ENCODE data around the gene PDGFC.

Gene PDGFC

GRCh38 chr4:156946516-156947424 is 24.8 kb downstream of the PDGFC start:
- TF ChIP-seq CTCF (IDR thresholded peaks at IDR 0.05): no peak
- no peak for DNase-seq (ENCODE audit: low spot score)
- Histone ChIP-seq H3K27ac (peak overlapping the region; percentile 73 to 89), H3K4me3 (peak overlapping the region; percentile 31)

DNA sequence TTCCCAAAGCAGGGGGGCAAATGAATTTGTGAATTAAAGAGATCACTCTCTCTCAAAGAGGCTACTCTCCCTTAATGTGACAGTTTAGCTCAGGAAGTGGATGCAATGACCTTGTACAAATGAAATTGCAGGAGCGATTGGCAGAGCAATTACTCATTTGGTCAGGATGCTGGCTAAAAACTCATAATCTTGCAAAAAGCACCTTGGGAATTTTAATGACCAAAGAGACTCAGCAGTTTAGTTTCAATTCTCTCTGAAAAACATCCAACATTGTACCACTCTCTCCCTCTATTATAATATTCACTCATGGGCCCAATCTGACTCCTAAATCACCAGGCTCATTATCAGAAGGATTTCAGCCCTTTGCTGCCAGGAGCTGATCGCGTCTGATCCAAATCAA is 26.1 kb downstream of the PDGFC start:
- Histone ChIP-seq H3K4me3 (peak overlapping the region; percentile 30), H3K27ac (peak overlapping the region; percentile 73 to 89)
- TF ChIP-seq CTCF (IDR thresholded peaks at IDR 0.05): no peak
- DNase-seq (ENCODE audit: low spot score): no peak

GRCh38 chr4:156942991-156943390 is 28.6 kb downstream of the PDGFC start:
- DNase-seq (ENCODE audit: low spot score): no peak
- Histone ChIP-seq H3K27ac (peak overlapping the region; percentile 77 to 81), H3K4me3 (no peak overlapping the region)
- no peak for TF ChIP-seq CTCF (IDR thresholded peaks at IDR 0.05)

DNA sequence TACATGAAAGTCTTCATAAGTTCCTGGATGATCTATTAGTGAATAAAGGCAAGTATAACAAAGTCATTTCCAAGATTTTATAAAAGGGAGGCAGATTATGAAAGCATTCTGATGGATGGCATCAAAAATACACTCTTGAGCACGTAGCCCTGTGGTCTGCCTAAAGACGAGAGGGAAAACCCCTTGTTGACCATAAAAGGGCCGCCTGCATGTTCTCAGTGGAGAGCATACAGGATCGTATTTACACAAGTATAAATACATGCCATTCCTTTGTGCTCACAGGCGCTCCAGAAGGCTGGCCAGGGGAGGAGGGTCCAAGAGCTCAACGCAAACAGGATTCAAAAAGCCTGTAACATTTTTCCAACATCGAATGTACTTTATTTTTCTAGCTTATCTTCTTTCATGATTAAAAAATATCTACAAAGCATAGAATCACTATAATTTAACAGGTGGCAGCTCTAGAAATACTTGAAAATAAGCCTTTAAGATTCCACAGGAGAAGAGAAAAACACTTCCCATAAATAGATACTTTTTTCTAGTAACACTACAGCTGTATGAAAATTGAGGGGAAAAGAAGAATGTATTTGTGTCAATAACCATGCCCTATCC is 29.6 kb downstream of the PDGFC start:
- DNase-seq (ENCODE audit: low spot score): peak; percentile 81
- Histone ChIP-seq H3K4me3 (peak overlapping the region; percentile 27), H3K27ac (peak overlapping the region; percentile 70 to 77)
- TF ChIP-seq CTCF (IDR thresholded peaks at IDR 0.05): no peak

GRCh38 chr4:156939801-156940200 is 31.8 kb downstream of the PDGFC start:
- Histone ChIP-seq H3K27ac (peak overlapping the region in 1 of 2 donors; percentile 0), H3K4me3 (no peak overlapping the region)
- no peak for TF ChIP-seq CTCF (IDR thresholded peaks at IDR 0.05)
- no peak for DNase-seq (ENCODE audit: low spot score)

- DNase-seq (ENCODE audit: low spot score): no peak
- peak overlapping the region in 1 of 2 donors; percentile 0 for H3K27ac ChIP-seq
- TF ChIP-seq CTCF (IDR thresholded peaks at IDR 0.05): no peak
- no peak overlapping the region for H3K4me3 ChIP-seq
Observed at GRCh38 chr4:156939139-156939538, 32.5 kb downstream of the PDGFC start.
